T-cell (primary cell): ENCODE results near the gene CYRIA. TPM values are rescaled to one million over a fixed set of nuclear protein-coding genes. Genes with fewer than 3 reads are reported as not detected.
A peak's percentile ranks its signal among the peaks of the same experiment; 100 is the strongest.

ENCODE experiments used
- ATAC-seq, 4 experiments: fragments of 200-7000 bp in 3 of 4; fragments of 150-1000 bp in 1 of 4; cut with Tn5 transposase; replicated peaks in 1 of 4; 1 replicate in 3 of 4; 2 replicates in 1 of 4; pipeline ENCODE4 v1.10.0; 2021; ENCODE audit warnings: moderate library complexity in 3 of 4, mild to moderate bottlenecking in 2 of 4, moderate number of reproducible peaks in 1 of 4
- CTCF ChIA-PET, 2 donors: fragments of 300-600 bp; sonication (Branson Sonifier 250); formaldehyde crosslinking; loops; one replicate each; lab custom pipeline; 2022; ENCODE audit warnings: antibody characterized with exemption in 2 of 2; lab: Charles Lee
- POLR2A ChIA-PET, 2 donors: fragments of 300-600 bp; sonication (Branson Sonifier 250); formaldehyde crosslinking; loops; one replicate each; lab custom pipeline; 2022; ENCODE audit warnings: antibody characterized with exemption in 2 of 2; lab: Charles Lee
- DNase-seq, 35 experiments: peaks; one replicate each; pipeline versions ENCODE4 v3.0.0 to v3.0.0-alpha.2; 2013 to 2023
- H3K27ac ChIP-seq: one replicate; pipeline ENCODE4 v1.5.1; 2013; ENCODE audit warnings: low read length
- H3K27me3 ChIP-seq, 2 experiments: replicated peaks in 1 of 2; 1 replicate in 1 of 2; 2 replicates in 1 of 2; pipeline versions ENCODE4 v1.6.1 to v1.7.0; 2013; ENCODE audit warnings: low read length in 1 of 2, mixed read lengths in 1 of 2; ENCODE audit not compliant: control insufficient read depth in 2 of 2, insufficient read depth in 2 of 2; ENCODE audit errors: extremely low read depth in 1 of 2
- H3K36me3 ChIP-seq, 2 donors: 1 replicate in 1 of 2; 2 replicates in 1 of 2; pipeline versions ENCODE4 v1.6.1 to v1.7.0; 2013; ENCODE audit warnings: low read length in 1 of 2; ENCODE audit not compliant: control insufficient read depth in 2 of 2, insufficient read depth in 1 of 2; ENCODE audit errors: extremely low read depth in 1 of 2
- H3K4me1 ChIP-seq, 2 experiments: 1 replicate in 1 of 2; 2 replicates in 1 of 2; pipeline versions ENCODE4 v1.6.1 to v1.7.0; 2013; ENCODE audit warnings: low read length in 2 of 2, mixed read lengths in 1 of 2; ENCODE audit not compliant: insufficient read depth in 2 of 2, control insufficient read depth in 1 of 2; ENCODE audit errors: extremely low read depth in 1 of 2
- H3K4me3 ChIP-seq, 2 donors: 1 replicate in 1 of 2; 2 replicates in 1 of 2; pipeline versions ENCODE4 v1.5.1 to v1.7.0; 2013; ENCODE audit warnings: mild to moderate bottlenecking in 2 of 2, low read length in 1 of 2, moderate library complexity in 1 of 2; ENCODE audit not compliant: control insufficient read depth in 1 of 2; ENCODE audit errors: extremely low read depth in 1 of 2
- H3K9me3 ChIP-seq: 2 replicates; pipeline ENCODE4 v1.7.0; 2013
- H3K27ac Mint-ChIP-seq, 2 donors: one replicate each; pipeline ENCODE4 v1.8.0; 2020 to 2021; ENCODE audit warnings: mild to moderate bottlenecking in 2 of 2, mixed read lengths in 2 of 2
- H3K27me3 Mint-ChIP-seq, 2 donors: one replicate each; pipeline ENCODE4 v1.8.0; 2021 to 2022; ENCODE audit warnings: mixed read lengths in 2 of 2
- H3K36me3 Mint-ChIP-seq: one replicate; pipeline ENCODE4 v1.8.0; 2021; ENCODE audit warnings: mixed read lengths
- H3K4me1 Mint-ChIP-seq, 3 donors: one replicate each; pipeline ENCODE4 v1.8.0; 2020 to 2022; ENCODE audit warnings: mixed read lengths in 3 of 3, mild to moderate bottlenecking in 1 of 3
- H3K4me3 Mint-ChIP-seq, 3 donors: one replicate each; pipeline ENCODE4 v1.8.0; 2020 to 2022; ENCODE audit warnings: mild to moderate bottlenecking in 3 of 3, mixed read lengths in 3 of 3, moderate library complexity in 3 of 3
- H3K9me3 Mint-ChIP-seq, 3 donors: one replicate each; pipeline ENCODE4 v1.8.0; 2020 to 2022; ENCODE audit warnings: mixed read lengths in 3 of 3
- WGBS: methylation state at CpG from one replicate; pipeline ENCODE4 v1.1.5; 2013; ENCODE audit warnings: missing lambda C conversion rate; ENCODE audit not compliant: insufficient coverage; 5-methylcytosine and 5-hydroxymethylcytosine counted together
- total RNA-seq, 35 experiments: library from RNA in 6 of 35; stranded (reverse) in 6 of 35; fragments of 120-200 nt in 1 of 35; gene quantifications; one replicate each; pipeline versions ENCODE4 v1.2.1 to v1.2.4 and lab custom pipeline; 2013 to 2026

Gene CYRIA
- total RNA-seq, 5 donors from 2014 or later (not counting 1 experiment from before 2014, with no cell fraction given) = 1.8 to 3.5 (median 2.8) TPM

DNA sequence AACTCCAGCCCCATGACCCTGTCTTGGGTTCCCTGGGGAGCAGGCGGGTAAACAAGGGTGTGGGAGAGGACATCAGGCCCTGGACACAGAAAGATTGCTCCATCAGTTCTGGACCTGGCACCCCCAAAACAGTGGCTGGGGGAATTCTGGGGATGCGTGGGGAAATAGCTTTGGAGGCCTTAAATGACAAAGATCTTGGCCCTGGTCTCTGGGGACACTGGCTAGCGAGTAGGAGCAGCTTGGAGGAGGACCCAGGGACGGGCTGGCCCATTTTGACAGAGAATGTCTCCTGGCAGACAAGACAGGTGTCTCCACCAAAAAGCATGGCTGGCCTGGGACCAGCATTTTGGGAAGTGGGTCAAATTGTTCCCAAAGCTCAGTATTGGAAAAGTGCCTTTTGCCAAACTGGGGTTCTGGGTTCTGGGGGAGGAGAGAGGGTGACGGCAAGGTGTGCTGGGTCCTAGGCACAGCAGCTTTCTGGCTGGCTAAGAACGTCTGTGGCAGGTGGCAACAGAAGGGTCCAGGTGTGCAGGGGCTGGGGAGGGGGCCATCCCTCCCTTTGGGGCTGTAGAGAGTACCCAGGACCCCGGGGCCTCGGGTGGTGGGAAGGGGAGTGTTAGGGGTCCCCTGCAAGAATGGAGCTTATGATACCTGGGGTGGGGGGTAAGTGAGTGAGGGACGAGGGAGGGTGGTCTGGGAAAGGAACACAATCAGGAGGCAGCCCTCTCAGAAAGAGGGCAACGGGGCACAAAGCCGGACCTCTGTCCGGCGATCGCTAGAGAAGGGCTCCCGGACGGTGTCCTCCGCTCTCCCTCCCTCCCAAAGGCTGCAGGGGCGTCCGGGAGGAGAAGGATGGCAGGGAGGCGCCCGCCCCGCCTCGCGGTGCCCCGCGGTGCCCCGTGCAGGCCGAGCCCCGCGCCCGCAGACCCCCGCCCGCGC is 556 bp downstream of the CYRIA start:
- H3K4me3 ChIP-seq = peak overlapping the region; percentile 55 to 57
- peaks cover 44 to 52% of the 10 kb centered on the region in 2 donors for H3K27me3 Mint-ChIP-seq
- H3K27ac ChIP-seq = peak overlapping the region; percentile 56
- H3K36me3 Mint-ChIP-seq = no peaks in the 10 kb centered on the region
- H3K4me1 ChIP-seq = peaks cover 6 to 38% of the 10 kb centered on the region in 2 experiments
- peak overlapping the region; percentile 67 to 90 (median 78) for H3K4me3 Mint-ChIP-seq
- H3K4me1 Mint-ChIP-seq = peaks cover 21 to 36% (median 27%) of the 10 kb centered on the region in 3 donors
- H3K27ac Mint-ChIP-seq = peak overlapping the region; percentile 44 to 79
- ChIA-PET CTCF (interaction anchor here in 1 of 2 donors (0.6 kb wide), 1 partner anchor 43 kb away, joined by 5 read pairs; no protein-coding TSS in a partner anchor), POLR2A (no interaction called here)
- no peaks in the 10 kb centered on the region for H3K36me3 ChIP-seq
- no peaks in the 10 kb centered on the region for H3K9me3 ChIP-seq
- DNase-seq = no peak
- H3K27me3 ChIP-seq = peaks cover 0 to 36% of the 10 kb centered on the region in 2 experiments
- no peaks in the 10 kb centered on the region for H3K9me3 Mint-ChIP-seq
- ATAC-seq = peak in 1 of 4 experiments; percentile 9
- 12% methylated on average over 28 of the region's 34 CpGs for WGBS

DNA sequence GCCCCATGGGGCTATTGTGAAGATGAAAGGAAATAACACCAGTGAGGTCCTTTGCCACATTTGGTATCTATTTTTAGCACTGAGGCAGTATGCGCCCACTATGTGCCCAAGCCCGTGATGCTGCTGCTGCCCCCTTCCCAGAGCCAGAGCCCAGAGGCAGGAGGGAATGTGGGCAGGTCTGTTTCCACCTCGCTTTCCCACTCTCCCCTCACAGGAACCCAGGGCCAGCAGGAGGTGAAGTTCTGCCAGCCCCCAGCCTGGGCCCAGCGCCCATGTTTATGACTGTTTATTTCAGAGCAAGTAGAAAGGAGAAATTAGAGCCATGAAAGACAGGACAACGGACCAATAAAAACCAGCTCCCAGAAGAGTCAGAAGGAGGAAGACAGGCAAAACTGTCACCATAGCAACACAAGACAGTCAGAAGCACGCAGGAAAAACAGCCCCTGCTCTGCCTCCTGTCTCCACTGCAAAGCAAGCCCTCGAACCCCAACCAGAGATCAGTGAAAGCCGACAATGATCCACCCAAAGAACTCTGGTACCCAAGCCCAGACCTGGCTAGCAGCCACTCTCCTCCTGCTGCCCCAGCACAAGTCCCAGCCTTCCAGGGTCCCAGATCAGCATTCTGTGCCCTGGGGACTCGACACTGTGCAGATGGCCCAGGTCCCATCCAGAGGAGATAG is 1.4 kb downstream of the CYRIA start:
- Histone ChIP-seq H3K27me3 (peaks cover 0 to 36% of the 10 kb centered on the region in 2 experiments), H3K4me1 (peaks cover 6 to 38% of the 10 kb centered on the region in 2 experiments), H3K9me3 (no peaks in the 10 kb centered on the region), H3K4me3 (peak overlapping the region; percentile 2 to 57), H3K27ac (peak overlapping the region; percentile 56), H3K36me3 (no peaks in the 10 kb centered on the region)
- CTCF ChIA-PET = interaction anchor here in 1 of 2 donors (0.6 kb wide), 1 partner anchor 265 kb away, joined by 7 read pairs; no protein-coding TSS in a partner anchor
- WGBS = 53% methylated on average over 6 of the region's 9 CpGs
- Mint-ChIP-seq H3K27me3 (peaks cover 46 to 49% of the 10 kb centered on the region in 2 donors), H3K27ac (peak overlapping the region; percentile 64 to 79), H3K9me3 (no peaks in the 10 kb centered on the region), H3K4me3 (peak overlapping the region; percentile 52 to 90 (median 78)), H3K4me1 (peaks cover 21 to 36% (median 27%) of the 10 kb centered on the region in 3 donors), H3K36me3 (no peaks in the 10 kb centered on the region)
- POLR2A ChIA-PET = no interaction called here
- DNase-seq = peak in 5 of 35 experiments; percentile 8 to 57 (median 19)
- ATAC-seq = no peak

- Mint-ChIP-seq H3K4me1 (peaks cover 21 to 39% (median 27%) of the 10 kb centered on the region in 3 donors), H3K4me3 (peak overlapping the region in 2 of 3 donors; percentile 18 to 90)
- H3K4me1 ChIP-seq = peaks cover 6 to 41% of the 10 kb centered on the region in 2 experiments
Observed at GRCh38 chr2:16663121-16663905, 2.3 kb downstream of the CYRIA start.

GRCh38 chr2:16661936-16662839 is 3.4 kb downstream of the CYRIA start:
- Histone ChIP-seq H3K27me3 (peaks cover 0 to 36% of the 10 kb centered on the region in 2 experiments), H3K4me1 (peaks cover 6 to 41% of the 10 kb centered on the region in 2 experiments), H3K4me3 (no peak overlapping the region), H3K36me3 (no peaks in the 10 kb centered on the region), H3K27ac (no peak overlapping the region), H3K9me3 (no peaks in the 10 kb centered on the region)
- Mint-ChIP-seq H3K9me3 (no peaks in the 10 kb centered on the region), H3K27me3 (peaks cover 46% of the 10 kb centered on the region in 2 donors), H3K36me3 (no peaks in the 10 kb centered on the region), H3K4me3 (no peak overlapping the region), H3K27ac (no peak overlapping the region), H3K4me1 (peaks cover 21 to 39% (median 27%) of the 10 kb centered on the region in 3 donors)
- 64% methylated on average over 3 of the region's 5 CpGs for WGBS
- ChIA-PET POLR2A (no interaction called here), CTCF (no interaction called here)
- ATAC-seq = no peak
- no peak for DNase-seq

More at GRCh38 chr2:16663121-16663905, 2.3 kb downstream of the CYRIA start:
- ATAC-seq (no peak), DNase-seq (no peak)
- Histone ChIP-seq H3K36me3 (no peaks in the 10 kb centered on the region), H3K27me3 (peaks cover 0 to 36% of the 10 kb centered on the region in 2 experiments), H3K9me3 (no peaks in the 10 kb centered on the region), H3K27ac (peak overlapping the region; percentile 56), H3K4me3 (peak overlapping the region in 1 of 2 donors; percentile 57)
- 74% methylated on average over 2 of the region's 4 CpGs for WGBS
- ChIA-PET CTCF (interaction anchor here in 1 of 2 donors (0.6 kb wide), 1 partner anchor 264 kb away, joined by 7 read pairs; no protein-coding TSS in a partner anchor), POLR2A (no interaction called here)
- no peaks in the 10 kb centered on the region for H3K36me3 Mint-ChIP-seq
- peak overlapping the region in 1 of 2 donors; percentile 34 for H3K27ac Mint-ChIP-seq
- peaks cover 46 to 50% of the 10 kb centered on the region in 2 donors for H3K27me3 Mint-ChIP-seq
- no peaks in the 10 kb centered on the region for H3K9me3 Mint-ChIP-seq

GRCh38 chr2:16661526-16661925 is 4.1 kb downstream of the CYRIA start:
- CTCF ChIA-PET = no interaction called here
- POLR2A ChIA-PET = no interaction called here
- H3K27me3 Mint-ChIP-seq = peaks cover 43 to 46% of the 10 kb centered on the region in 2 donors
- WGBS = 84% methylated on average over 3 of the region's 4 CpGs
- H3K27me3 ChIP-seq = peaks cover 0 to 30% of the 10 kb centered on the region in 2 experiments
- H3K9me3 Mint-ChIP-seq = no peaks in the 10 kb centered on the region
- no peak overlapping the region for H3K4me3 ChIP-seq
- no peak overlapping the region for H3K27ac ChIP-seq
- ATAC-seq (no peak), DNase-seq (no peak)
- no peaks in the 10 kb centered on the region for H3K36me3 ChIP-seq
- H3K4me3 Mint-ChIP-seq = no peak overlapping the region
- no peaks in the 10 kb centered on the region for H3K36me3 Mint-ChIP-seq
- H3K9me3 ChIP-seq = no peaks in the 10 kb centered on the region
- H3K4me1 Mint-ChIP-seq = peaks cover 21 to 43% (median 27%) of the 10 kb centered on the region in 3 donors
- H3K27ac Mint-ChIP-seq = no peak overlapping the region
- H3K4me1 ChIP-seq = peaks cover 6 to 44% of the 10 kb centered on the region in 2 experiments
